H9 (cell line): ENCODE measurements around the gene CCBE1. TPM values are rescaled to one million over a fixed set of nuclear protein-coding genes. Genes with fewer than 3 reads are reported as not detected.
"Not testable (repeated sequence)": the region's sequence is repeated elsewhere in the genome, so short reads cannot be mapped to it uniquely, and the experiment has no call there.

Experiments used
- DNase-seq: peaks from one replicate; pipeline ENCODE4 v3.0.0-alpha.2; 2017
- H2AFZ ChIP-seq: one replicate; pipeline ENCODE4 v1.6.1; 2013; ENCODE audit warnings: mild to moderate bottlenecking, low read length, control low read depth, moderate library complexity
- H2AK5ac ChIP-seq: 2 replicates; pipeline ENCODE4 v1.6.1; 2013; ENCODE audit warnings: low read length, control low read depth, mixed read lengths; ENCODE audit not compliant: insufficient read length
- H2BK120ac ChIP-seq: one replicate; pipeline ENCODE4 v1.6.1; 2013; ENCODE audit warnings: low read depth, mild to moderate bottlenecking, low read length, control low read depth, inconsistent platforms; ENCODE audit not compliant: poor library complexity, severe bottlenecking
- H2BK12ac ChIP-seq: 2 replicates; pipeline ENCODE4 v1.6.1; 2013; ENCODE audit warnings: low read length, control low read depth, mixed read lengths, low read depth; ENCODE audit not compliant: insufficient read length
- H2BK15ac ChIP-seq: 2 replicates; pipeline ENCODE4 v1.6.1; 2013; ENCODE audit warnings: low read depth, low read length, control low read depth
- H2BK20ac ChIP-seq: one replicate; pipeline ENCODE4 v1.6.1; 2013; ENCODE audit warnings: low read depth, mild to moderate bottlenecking, low read length, control low read depth, inconsistent platforms; ENCODE audit not compliant: poor library complexity, severe bottlenecking
- H2BK5ac ChIP-seq: 2 replicates; pipeline ENCODE4 v1.6.1; 2013; ENCODE audit warnings: low read length, control low read depth, mixed read lengths; ENCODE audit not compliant: insufficient read length
- H3K14ac ChIP-seq: 2 replicates; pipeline ENCODE4 v1.6.1; 2013; ENCODE audit warnings: low read length, control low read depth; ENCODE audit not compliant: insufficient read depth
- H3K18ac ChIP-seq: 2 replicates; pipeline ENCODE4 v1.6.1; 2013; ENCODE audit warnings: low read depth, mild to moderate bottlenecking, mixed read lengths, low read length, control low read depth; ENCODE audit not compliant: insufficient read length
- H3K23ac ChIP-seq: 2 replicates; pipeline ENCODE4 v1.6.1; 2013; ENCODE audit warnings: low read length, control low read depth, mixed read lengths, low read depth; ENCODE audit not compliant: insufficient read length
- H3K23me2 ChIP-seq: 2 replicates; pipeline ENCODE4 v1.6.1; 2013; ENCODE audit warnings: low read depth, mild to moderate bottlenecking, mixed read lengths, low read length, control low read depth; ENCODE audit not compliant: insufficient read length, poor library complexity, severe bottlenecking
- H3K27ac ChIP-seq: 2 replicates; pipeline ENCODE4 v1.5.1; 2013; ENCODE audit warnings: low read length, control low read depth, mixed read lengths, low read depth; ENCODE audit not compliant: insufficient read length
- H3K27me3 ChIP-seq: 2 replicates; pipeline ENCODE4 v1.6.1; 2013; ENCODE audit warnings: low read length, control low read depth, inconsistent platforms; ENCODE audit not compliant: insufficient read depth
- H3K4ac ChIP-seq: 2 replicates; pipeline ENCODE4 v1.6.1; 2013; ENCODE audit warnings: low read depth, mild to moderate bottlenecking, control low read depth, inconsistent platforms, low read length, moderate library complexity
- H3K4me1 ChIP-seq: 2 replicates; pipeline ENCODE4 v1.6.1; 2013; ENCODE audit warnings: low read length, control low read depth, inconsistent platforms; ENCODE audit not compliant: insufficient read depth
- H3K4me2 ChIP-seq: 2 replicates; pipeline ENCODE4 v1.6.1; 2013; ENCODE audit warnings: low read length, control low read depth, mixed read lengths; ENCODE audit not compliant: insufficient read length, insufficient read depth
- H3K56ac ChIP-seq: 2 replicates; pipeline ENCODE4 v1.6.1; 2013; ENCODE audit warnings: low read depth, mild to moderate bottlenecking, mixed read lengths, low read length, control low read depth; ENCODE audit not compliant: insufficient read length
- H3K79me1 ChIP-seq: 2 replicates; pipeline ENCODE4 v1.6.1; 2013; ENCODE audit warnings: low read depth, mild to moderate bottlenecking, moderate library complexity, low read length, control low read depth, inconsistent platforms; ENCODE audit not compliant: insufficient read depth, poor library complexity, severe bottlenecking
- H3K79me2 ChIP-seq: 2 replicates; pipeline ENCODE4 v1.6.1; 2013; ENCODE audit warnings: low read length, control low read depth, inconsistent platforms; ENCODE audit not compliant: insufficient read depth
- H3K9ac ChIP-seq: 2 replicates; pipeline ENCODE4 v1.6.1; 2013; ENCODE audit warnings: low read length, control low read depth, mixed read lengths; ENCODE audit not compliant: insufficient read length; ENCODE audit errors: extremely low read depth
- H3K9me3 ChIP-seq: one replicate; pipeline ENCODE4 v1.6.1; 2013; ENCODE audit warnings: low read depth, low read length, inconsistent platforms; ENCODE audit not compliant: control insufficient read depth
- H3T11ph ChIP-seq: one replicate; pipeline ENCODE4 v1.6.1; 2013; ENCODE audit warnings: mild to moderate bottlenecking, low read length, control low read depth, inconsistent platforms
- H4K20me1 ChIP-seq: one replicate; pipeline ENCODE4 v1.6.1; 2013; ENCODE audit not compliant: control insufficient read depth, insufficient read length, insufficient read depth
- H4K5ac ChIP-seq: 2 replicates; pipeline ENCODE4 v1.6.1; 2013; ENCODE audit warnings: low read depth, mild to moderate bottlenecking, mixed read lengths, low read length, control low read depth; ENCODE audit not compliant: insufficient read length
- H4K8ac ChIP-seq: replicated peaks from 2 replicates; pipeline ENCODE4 v1.6.1; 2013; ENCODE audit warnings: low read length, control low read depth, mixed read lengths, low read depth; ENCODE audit not compliant: insufficient read length
- H4K91ac ChIP-seq: 2 replicates; pipeline ENCODE4 v1.6.1; 2013; ENCODE audit warnings: low read depth, mild to moderate bottlenecking, moderate library complexity, mixed read lengths, low read length, control low read depth; ENCODE audit not compliant: insufficient read length
- H3K27ac Mint-ChIP-seq, 3 experiments: 2 replicates in 2 of 3; 3 replicates in 1 of 3; pipeline ENCODE4 v1.8.0; 2020 to 2021; ENCODE audit warnings: mixed read lengths in 3 of 3, mild to moderate bottlenecking in 1 of 3, moderate library complexity in 1 of 3
- H3K27me3 Mint-ChIP-seq: 2 replicates; pipeline ENCODE4 v1.8.0; 2021; ENCODE audit warnings: low read depth, mild to moderate bottlenecking, moderate library complexity, mixed read lengths
- H3K36me3 Mint-ChIP-seq, 3 experiments: 2 replicates in 2 of 3; 3 replicates in 1 of 3; pipeline ENCODE4 v1.8.0; 2020 to 2021; ENCODE audit warnings: low read depth in 3 of 3, mixed read lengths in 3 of 3; ENCODE audit not compliant: insufficient read depth in 1 of 3
- H3K4me1 Mint-ChIP-seq, 2 experiments: 2 replicates each; pipeline ENCODE4 v1.8.0; 2020; ENCODE audit warnings: mixed read lengths in 2 of 2
- H3K4me3 Mint-ChIP-seq, 2 experiments: 2 replicates in 1 of 2; 3 replicates in 1 of 2; pipeline ENCODE4 v1.8.0; 2020 to 2021; ENCODE audit warnings: mild to moderate bottlenecking in 2 of 2, mixed read lengths in 2 of 2, moderate library complexity in 1 of 2
- H3K9me3 Mint-ChIP-seq, 2 experiments: 2 replicates in 1 of 2; 3 replicates in 1 of 2; pipeline ENCODE4 v1.8.0; 2020; ENCODE audit warnings: mild to moderate bottlenecking in 2 of 2, mixed read lengths in 2 of 2, moderate library complexity in 1 of 2
- CTCF ChIP-seq: fragments of 200-600 bp; sonication (generic); conservative IDR thresholded peaks from 3 replicates; pipeline ENCODE4 v1.8.0; 2021; ENCODE audit warnings: antibody characterized with exemption, mild to moderate bottlenecking
- WGBS: extraction: QIAGEN DNeasy Blood & Tissue Kit; methylation state at CpG from one replicate; pipeline ENCODE4 v1.1.7; 2013; ENCODE audit warnings: missing lambda C conversion rate, low lambda C conversion rate, mixed read lengths; ENCODE audit not compliant: insufficient read length; ENCODE audit errors: extremely low coverage; 5-methylcytosine and 5-hydroxymethylcytosine counted together
- total RNA-seq: library from RNA; stranded (reverse); gene quantifications from 2 replicates; pipeline ENCODE4 v1.2.1, GENCODE V29; 2021

Gene CCBE1
- total RNA-seq, 1 experiment from 2014 or later: 0.39 TPM

- Histone ChIP-seq H4K20me1 (no peaks in the 10 kb centered on the region), H3K23ac (no peak overlapping the region), H3K4me2 (no peak overlapping the region), H3K56ac (no peak overlapping the region), H3K27ac (no peak overlapping the region), H3K9ac (no peak overlapping the region), H4K5ac (no peak overlapping the region), H2BK20ac (no peak overlapping the region), H4K91ac (no peak overlapping the region), H2BK120ac (no peak overlapping the region), H3K79me2 (no peaks in the 10 kb centered on the region), H3K9me3 (no peaks in the 10 kb centered on the region), H2BK15ac (no peak overlapping the region), H3K23me2 (no peaks in the 10 kb centered on the region), H3K4me1 (no peaks in the 10 kb centered on the region), H4K8ac (no peak overlapping the region), H3K27me3 (no peaks in the 10 kb centered on the region), H3K4ac (no peak overlapping the region), H2BK5ac (no peak overlapping the region), H2BK12ac (no peak overlapping the region), H3T11ph (no peak overlapping the region), H3K18ac (no peak overlapping the region), H3K14ac (no peak overlapping the region), H2AFZ (no peak overlapping the region), H2AK5ac (no peak overlapping the region), H3K79me1 (no peaks in the 10 kb centered on the region)
- Mint-ChIP-seq H3K36me3 (peaks cover 0 to 7% (median 0%) of the 10 kb centered on the region in 3 experiments; a peak in 3 of 7 replicates), H3K4me1 (peaks cover 0 to 6% of the 10 kb centered on the region in 2 experiments; a peak in 3 of 4 replicates), H3K4me3 (no peak overlapping the region), H3K27ac (no peak overlapping the region), H3K9me3 (peaks cover 0 to 6% of the 10 kb centered on the region in 2 experiments; a peak in 1 of 5 replicates), H3K27me3 (no peaks in the 10 kb centered on the region; the same call in 1 of the 2 replicates)
- WGBS: no CpG with 5 or more reads among the region's 3 CpGs
- no peak for DNase-seq
- TF ChIP-seq CTCF: no peak
Measured at GRCh38 chr18:59737776-59738300, 40.6 kb upstream of the CCBE1 start.

- not testable (repeated sequence) for H2BK5ac ChIP-seq, H3K36me3 Mint-ChIP-seq, H3K4me2 ChIP-seq, H2AFZ ChIP-seq, H3K18ac ChIP-seq, H3K27me3 ChIP-seq, H3K9me3 Mint-ChIP-seq, H3K23ac ChIP-seq, H3K4me1 ChIP-seq, H3K56ac ChIP-seq, DNase-seq, H2BK12ac ChIP-seq, H3K79me2 ChIP-seq, H3K27ac ChIP-seq, H4K91ac ChIP-seq, H3K4me1 Mint-ChIP-seq, H3K27ac Mint-ChIP-seq, H4K8ac ChIP-seq, H2AK5ac ChIP-seq, H4K5ac ChIP-seq, H2BK120ac ChIP-seq, H4K20me1 ChIP-seq, H3K9ac ChIP-seq, H3T11ph ChIP-seq, H2BK20ac ChIP-seq, H3K4me3 Mint-ChIP-seq, H2BK15ac ChIP-seq, H3K79me1 ChIP-seq, H3K27me3 Mint-ChIP-seq, H3K4ac ChIP-seq, H3K23me2 ChIP-seq, H3K9me3 ChIP-seq, H3K14ac ChIP-seq
- no CpG with 5 or more reads among the region's 7 CpGs for WGBS
Measured at GRCh38 chr18:59737335-59737734, 40.1 kb upstream of the CCBE1 start.
